ENCODE measurements around the gene UBN2.

DNA sequence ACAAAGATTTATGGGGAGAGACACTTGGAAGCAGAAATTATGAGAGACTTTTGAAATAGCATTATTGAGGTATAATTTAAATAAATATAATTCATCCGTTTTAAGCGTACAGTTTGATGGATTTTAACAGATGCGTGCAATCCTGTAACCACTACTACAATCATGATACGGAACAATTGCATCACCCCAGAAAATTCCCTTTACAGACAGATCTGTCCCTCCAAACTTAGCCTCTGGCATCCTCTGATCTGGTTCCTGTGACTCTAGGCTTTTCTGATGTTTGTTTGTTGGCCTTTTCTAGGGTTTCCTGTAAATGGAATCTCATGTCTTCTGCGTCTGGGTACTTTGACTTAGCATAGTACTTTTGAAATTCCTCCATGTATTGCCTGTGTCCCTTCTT is 15.5 kb downstream of the UBN2 start:
- TF ChIP-seq, protein P1, sequence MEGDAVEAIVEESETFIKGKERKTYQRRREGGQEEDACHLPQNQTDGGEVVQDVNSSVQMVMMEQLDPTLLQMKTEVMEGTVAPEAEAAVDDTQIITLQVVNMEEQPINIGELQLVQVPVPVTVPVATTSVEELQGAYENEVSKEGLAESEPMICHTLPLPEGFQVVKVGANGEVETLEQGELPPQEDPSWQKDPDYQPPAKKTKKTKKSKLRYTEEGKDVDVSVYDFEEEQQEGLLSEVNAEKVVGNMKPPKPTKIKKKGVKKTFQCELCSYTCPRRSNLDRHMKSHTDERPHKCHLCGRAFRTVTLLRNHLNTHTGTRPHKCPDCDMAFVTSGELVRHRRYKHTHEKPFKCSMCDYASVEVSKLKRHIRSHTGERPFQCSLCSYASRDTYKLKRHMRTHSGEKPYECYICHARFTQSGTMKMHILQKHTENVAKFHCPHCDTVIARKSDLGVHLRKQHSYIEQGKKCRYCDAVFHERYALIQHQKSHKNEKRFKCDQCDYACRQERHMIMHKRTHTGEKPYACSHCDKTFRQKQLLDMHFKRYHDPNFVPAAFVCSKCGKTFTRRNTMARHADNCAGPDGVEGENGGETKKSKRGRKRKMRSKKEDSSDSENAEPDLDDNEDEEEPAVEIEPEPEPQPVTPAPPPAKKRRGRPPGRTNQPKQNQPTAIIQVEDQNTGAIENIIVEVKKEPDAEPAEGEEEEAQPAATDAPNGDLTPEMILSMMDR (IDR thresholded peaks at IDR 0.05), result no peak
- TF ChIP-seq POLR2A (IDR thresholded peaks at IDR 0.05) (no peak), EP300 (IDR thresholded peaks at IDR 0.05) (no peak), POLR2AphosphoS5 (IDR thresholded peaks at IDR 0.05) (no peak)
